PC-9 (cell line): ENCODE measurements around the gene MFSD6L.

Source experiments
- EZH2 ChIP-seq: fragments of 200-600 bp; sonication (generic); IDR thresholded peaks from 2 replicates; pipeline ENCODE4 v1.8.0; 2017; ENCODE audit warnings: antibody characterized with exemption, low read depth
- TF ChIP-seq, protein P1 (sequence below): fragments of 200-600 bp; sonication (generic); conservative IDR thresholded peaks from 2 replicates; pipeline ENCODE4 v1.6.1; 2017; ENCODE audit warnings: mixed run types, antibody characterized with exemption, mild to moderate bottlenecking, moderate library complexity

DNA sequence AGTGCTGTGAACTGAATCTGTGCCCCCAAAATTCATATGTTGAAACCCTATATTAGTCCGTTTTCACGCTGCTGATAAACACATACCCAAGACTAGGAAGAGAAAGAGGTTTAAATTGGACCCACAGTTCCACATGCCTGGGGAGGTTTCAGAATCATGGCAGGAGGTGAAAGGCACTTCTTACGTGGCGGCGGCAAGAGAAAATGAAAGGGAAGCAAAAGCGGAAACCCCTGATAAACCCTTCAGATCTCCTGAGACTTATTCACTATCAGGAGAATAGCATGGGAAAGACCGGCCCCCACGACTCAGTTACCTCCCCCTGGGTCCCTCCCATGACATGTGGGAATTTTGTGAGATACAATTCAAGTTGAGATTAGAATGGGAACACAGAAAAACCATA is 37.2 kb downstream of the MFSD6L start:
- TF ChIP-seq, protein P1, sequence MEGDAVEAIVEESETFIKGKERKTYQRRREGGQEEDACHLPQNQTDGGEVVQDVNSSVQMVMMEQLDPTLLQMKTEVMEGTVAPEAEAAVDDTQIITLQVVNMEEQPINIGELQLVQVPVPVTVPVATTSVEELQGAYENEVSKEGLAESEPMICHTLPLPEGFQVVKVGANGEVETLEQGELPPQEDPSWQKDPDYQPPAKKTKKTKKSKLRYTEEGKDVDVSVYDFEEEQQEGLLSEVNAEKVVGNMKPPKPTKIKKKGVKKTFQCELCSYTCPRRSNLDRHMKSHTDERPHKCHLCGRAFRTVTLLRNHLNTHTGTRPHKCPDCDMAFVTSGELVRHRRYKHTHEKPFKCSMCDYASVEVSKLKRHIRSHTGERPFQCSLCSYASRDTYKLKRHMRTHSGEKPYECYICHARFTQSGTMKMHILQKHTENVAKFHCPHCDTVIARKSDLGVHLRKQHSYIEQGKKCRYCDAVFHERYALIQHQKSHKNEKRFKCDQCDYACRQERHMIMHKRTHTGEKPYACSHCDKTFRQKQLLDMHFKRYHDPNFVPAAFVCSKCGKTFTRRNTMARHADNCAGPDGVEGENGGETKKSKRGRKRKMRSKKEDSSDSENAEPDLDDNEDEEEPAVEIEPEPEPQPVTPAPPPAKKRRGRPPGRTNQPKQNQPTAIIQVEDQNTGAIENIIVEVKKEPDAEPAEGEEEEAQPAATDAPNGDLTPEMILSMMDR: no peak
- no peak for TF ChIP-seq EZH2
